CD4-positive, CD25-positive, alpha-beta regulatory T cell (primary cell): ENCODE data around the gene MAP3K13. TPM values are rescaled to one million over a fixed set of nuclear protein-coding genes. Genes with fewer than 3 reads are reported as not detected.

Experiments
- ATAC-seq, 2 donors: fragments of 150-1000 bp; cut with Tn5 transposase; one replicate each; pipeline ENCODE4 v1.10.0; 2021; ENCODE audit warnings: low read depth in 2 of 2, moderate number of reproducible peaks in 2 of 2, moderate library complexity in 1 of 2
- DNase-seq, 3 donors: peaks; one replicate each; pipeline versions ENCODE4 v3.0.0 to v3.0.0-alpha.2; 2012 to 2022; ENCODE audit warnings: mixed read lengths in 1 of 3
- H3K27ac ChIP-seq: one replicate; pipeline ENCODE4 v1.7.0; 2013; ENCODE audit warnings: mild to moderate bottlenecking, low read length; ENCODE audit not compliant: insufficient read depth, poor library complexity, severe bottlenecking
- H3K27me3 ChIP-seq: one replicate; pipeline ENCODE4 v1.7.0; 2013; ENCODE audit warnings: low read length; ENCODE audit not compliant: control insufficient read depth, insufficient read depth
- H3K36me3 ChIP-seq: one replicate; pipeline ENCODE4 v1.7.0; 2013; ENCODE audit warnings: mild to moderate bottlenecking, low read length, moderate library complexity; ENCODE audit not compliant: control insufficient read depth, insufficient read depth
- H3K4me1 ChIP-seq: 2 replicates; pipeline ENCODE4 v1.7.0; 2013; ENCODE audit warnings: mild to moderate bottlenecking, low read length; ENCODE audit not compliant: insufficient read depth, control insufficient read depth, poor library complexity, severe bottlenecking
- H3K4me3 ChIP-seq: one replicate; pipeline ENCODE4 v1.7.0; 2013; ENCODE audit warnings: low read depth, mild to moderate bottlenecking, low read length, moderate library complexity
- H3K9me3 ChIP-seq, 2 experiments: 1 replicate in 1 of 2; 2 replicates in 1 of 2; pipeline ENCODE4 v1.7.0; 2013; ENCODE audit warnings: low read length in 2 of 2, mild to moderate bottlenecking in 1 of 2, moderate library complexity in 1 of 2; ENCODE audit not compliant: control insufficient read depth in 2 of 2
- H3K27ac Mint-ChIP-seq, 3 donors: one replicate each; pipeline ENCODE4 v1.8.0; 2020 to 2022; ENCODE audit warnings: mild to moderate bottlenecking in 3 of 3, mixed read lengths in 3 of 3, moderate library complexity in 2 of 3
- H3K27me3 Mint-ChIP-seq: one replicate; pipeline ENCODE4 v1.8.0; 2022; ENCODE audit warnings: mild to moderate bottlenecking, mixed read lengths
- H3K36me3 Mint-ChIP-seq: one replicate; pipeline ENCODE4 v1.8.0; 2020; ENCODE audit warnings: mixed read lengths
- H3K4me1 Mint-ChIP-seq, 4 donors: one replicate each; pipeline ENCODE4 v1.8.0; 2020 to 2022; ENCODE audit warnings: mixed read lengths in 4 of 4, mild to moderate bottlenecking in 1 of 4
- H3K4me3 Mint-ChIP-seq, 4 donors: one replicate each; pipeline ENCODE4 v1.8.0; 2020 to 2022; ENCODE audit warnings: mild to moderate bottlenecking in 4 of 4, mixed read lengths in 4 of 4, moderate library complexity in 3 of 4
- H3K9me3 Mint-ChIP-seq, 7 donors: one replicate each; pipeline ENCODE4 v1.8.0; 2020 to 2022; ENCODE audit warnings: mixed read lengths in 7 of 7, mild to moderate bottlenecking in 3 of 7, moderate library complexity in 2 of 7
- polyA plus RNA-seq, 4 donors: library from polyadenylated mRNA; unstranded; fragments of 300-500 nt; fragmentation: Illumina TruSeq; gene quantifications; one replicate each; pipeline ENCODE4 v1.2.3, GENCODE V29; 2021
- total RNA-seq: library from RNA; stranded (reverse); gene quantifications from one replicate; pipeline ENCODE4 v1.2.3, GENCODE V29; 2022

Gene MAP3K13
- total and polyA plus RNA-seq, 5 donors from 2014 or later, result 3.7 to 29.7 (median 22.2) TPM

GRCh38 chr3:185335799-185336198 lies 27.1 kb upstream of the MAP3K13 start:
- DNase-seq (no peak), ATAC-seq (no peak)
- no peaks in the 10 kb centered on the region for H3K9me3 ChIP-seq
- peaks cover 19% of the 10 kb centered on the region for H3K27me3 Mint-ChIP-seq
- H3K4me1 ChIP-seq, result no peaks in the 10 kb centered on the region
- H3K36me3 Mint-ChIP-seq, result no peaks in the 10 kb centered on the region
- no peak overlapping the region for H3K4me3 Mint-ChIP-seq
- H3K4me3 ChIP-seq, result no peak overlapping the region
- H3K4me1 Mint-ChIP-seq, result peaks cover 0 to 5% (median 0%) of the 10 kb centered on the region in 4 donors
- H3K27me3 ChIP-seq, result no peaks in the 10 kb centered on the region
- H3K27ac ChIP-seq, result no peak overlapping the region
- no peaks in the 10 kb centered on the region for H3K36me3 ChIP-seq
- no peak overlapping the region for H3K27ac Mint-ChIP-seq
- H3K9me3 Mint-ChIP-seq, result no peaks in the 10 kb centered on the region

- no peak for DNase-seq
- H3K36me3 ChIP-seq, result no peaks in the 10 kb centered on the region
- H3K36me3 Mint-ChIP-seq, result no peaks in the 10 kb centered on the region
Measured at GRCh38 chr3:185337231-185337816, 25.6 kb upstream of the MAP3K13 start.

GRCh38 chr3:185339945-185340344 lies 23.0 kb upstream of the MAP3K13 start:
- H3K27ac Mint-ChIP-seq, result no peak overlapping the region
- H3K9me3 ChIP-seq, result no peaks in the 10 kb centered on the region
- H3K27me3 Mint-ChIP-seq, result peaks cover 13% of the 10 kb centered on the region
- H3K27ac ChIP-seq, result no peak overlapping the region
- no peak overlapping the region for H3K4me3 ChIP-seq
- peaks cover 0 to 7% (median 0%) of the 10 kb centered on the region in 4 donors for H3K4me1 Mint-ChIP-seq
- H3K4me3 Mint-ChIP-seq, result no peak overlapping the region
- H3K27me3 ChIP-seq, result no peaks in the 10 kb centered on the region
- no peak for DNase-seq
- H3K4me1 ChIP-seq, result no peaks in the 10 kb centered on the region
- no peaks in the 10 kb centered on the region for H3K36me3 ChIP-seq
- H3K9me3 Mint-ChIP-seq, result no peaks in the 10 kb centered on the region
- H3K36me3 Mint-ChIP-seq, result no peaks in the 10 kb centered on the region
- ATAC-seq, result no peak

More at GRCh38 chr3:185337231-185337816, 25.6 kb upstream of the MAP3K13 start:
- Histone ChIP-seq H3K4me3 (no peak overlapping the region), H3K9me3 (no peaks in the 10 kb centered on the region), H3K4me1 (no peaks in the 10 kb centered on the region), H3K27ac (no peak overlapping the region), H3K27me3 (no peaks in the 10 kb centered on the region)
- ATAC-seq, result no peak
- no peak overlapping the region for H3K4me3 Mint-ChIP-seq
- H3K27ac Mint-ChIP-seq, result no peak overlapping the region
- peaks cover 14% of the 10 kb centered on the region for H3K27me3 Mint-ChIP-seq
- peaks cover 0 to 3% (median 0%) of the 10 kb centered on the region in 4 donors for H3K4me1 Mint-ChIP-seq
- H3K9me3 Mint-ChIP-seq, result no peaks in the 10 kb centered on the region

GRCh38 chr3:185340751-185341150 lies 22.2 kb upstream of the MAP3K13 start:
- Mint-ChIP-seq H3K9me3 (no peaks in the 10 kb centered on the region), H3K27ac (no peak overlapping the region), H3K4me3 (no peak overlapping the region), H3K27me3 (peaks cover 13% of the 10 kb centered on the region), H3K36me3 (no peaks in the 10 kb centered on the region), H3K4me1 (peaks cover 0 to 7% (median 0%) of the 10 kb centered on the region in 4 donors)
- Histone ChIP-seq H3K27ac (no peak overlapping the region), H3K36me3 (no peaks in the 10 kb centered on the region), H3K27me3 (no peaks in the 10 kb centered on the region), H3K4me3 (no peak overlapping the region), H3K4me1 (no peaks in the 10 kb centered on the region), H3K9me3 (no peaks in the 10 kb centered on the region)
- ATAC-seq (no peak), DNase-seq (no peak)

GRCh38 chr3:185341616-185342458 lies 21.1 kb upstream of the MAP3K13 start:
- Histone ChIP-seq H3K27me3 (peaks cover 1% of the 10 kb centered on the region), H3K36me3 (no peaks in the 10 kb centered on the region), H3K4me1 (no peaks in the 10 kb centered on the region), H3K9me3 (no peaks in the 10 kb centered on the region), H3K27ac (no peak overlapping the region), H3K4me3 (no peak overlapping the region)
- peaks cover 0 to 7% (median 0%) of the 10 kb centered on the region in 4 donors for H3K4me1 Mint-ChIP-seq
- H3K9me3 Mint-ChIP-seq, result no peaks in the 10 kb centered on the region
- no peaks in the 10 kb centered on the region for H3K36me3 Mint-ChIP-seq
- peaks cover 13% of the 10 kb centered on the region for H3K27me3 Mint-ChIP-seq
- ATAC-seq, result no peak
- H3K4me3 Mint-ChIP-seq, result no peak overlapping the region
- DNase-seq, result no peak
- H3K27ac Mint-ChIP-seq, result no peak overlapping the region

- H3K27me3 ChIP-seq, result peaks cover 1% of the 10 kb centered on the region
- peaks cover 13% of the 10 kb centered on the region for H3K27me3 Mint-ChIP-seq
- no peaks in the 10 kb centered on the region for H3K36me3 ChIP-seq
- DNase-seq, result peak in 1 of 3 donors; percentile 34
- H3K27ac ChIP-seq, result no peak overlapping the region
- no peaks in the 10 kb centered on the region for H3K36me3 Mint-ChIP-seq
- H3K4me1 Mint-ChIP-seq, result peaks cover 0 to 7% (median 0%) of the 10 kb centered on the region in 4 donors
- ATAC-seq, result no peak
- H3K9me3 ChIP-seq, result no peaks in the 10 kb centered on the region
- no peak overlapping the region for H3K4me3 ChIP-seq
- no peaks in the 10 kb centered on the region for H3K4me1 ChIP-seq
- no peaks in the 10 kb centered on the region for H3K9me3 Mint-ChIP-seq
- no peak overlapping the region for H3K4me3 Mint-ChIP-seq
- no peak overlapping the region for H3K27ac Mint-ChIP-seq
Measured at GRCh38 chr3:185342459-185343174, 20.3 kb upstream of the MAP3K13 start.

GRCh38 chr3:185347399-185347798 lies 15.5 kb upstream of the MAP3K13 start:
- peaks cover 1% of the 10 kb centered on the region for H3K27me3 ChIP-seq
- Mint-ChIP-seq H3K4me1 (peaks cover 0 to 6% (median 0%) of the 10 kb centered on the region in 4 donors), H3K27ac (no peak overlapping the region), H3K36me3 (no peaks in the 10 kb centered on the region), H3K27me3 (peaks cover 14% of the 10 kb centered on the region), H3K4me3 (no peak overlapping the region), H3K9me3 (peaks cover 0 to 8% (median 0%) of the 10 kb centered on the region in 7 donors)
- ATAC-seq (no peak), DNase-seq (no peak)
- no peaks in the 10 kb centered on the region for H3K4me1 ChIP-seq
- H3K4me3 ChIP-seq, result no peak overlapping the region
- H3K27ac ChIP-seq, result no peak overlapping the region
- H3K36me3 ChIP-seq, result no peaks in the 10 kb centered on the region
- H3K9me3 ChIP-seq, result no peaks in the 10 kb centered on the region
